Nephron (organoid): ENCODE data around the gene CTCFL.
A peak's percentile ranks its signal among the peaks of the same experiment; 100 is the strongest.
"Not testable (repeated sequence)": the region's sequence is repeated elsewhere in the genome, so short reads cannot be mapped to it uniquely, and the experiment has no call there.

ENCODE experiments used
- H3K27ac Mint-ChIP-seq, 3 experiments: 2 replicates each; pipeline ENCODE4 v1.8.0; 2020; ENCODE audit warnings: mixed read lengths in 3 of 3, mild to moderate bottlenecking in 2 of 3, moderate library complexity in 1 of 3
- H3K27me3 Mint-ChIP-seq: 2 replicates; pipeline ENCODE4 v1.8.0; 2021; ENCODE audit warnings: low read depth, mild to moderate bottlenecking, moderate library complexity, mixed read lengths
- H3K36me3 Mint-ChIP-seq: 2 replicates; pipeline ENCODE4 v1.8.0; 2020; ENCODE audit warnings: low read depth, mixed read lengths
- H3K4me1 Mint-ChIP-seq: 2 replicates; pipeline ENCODE4 v1.8.0; 2020; ENCODE audit warnings: mixed read lengths
- H3K4me3 Mint-ChIP-seq, 3 experiments: 2 replicates each; pipeline ENCODE4 v1.8.0; 2020; ENCODE audit warnings: mild to moderate bottlenecking in 3 of 3, mixed read lengths in 3 of 3, moderate library complexity in 2 of 3
- H3K9me3 Mint-ChIP-seq: 2 replicates; pipeline ENCODE4 v1.8.0; 2020; ENCODE audit warnings: mixed read lengths
- TF ChIP-seq, protein P1 (sequence below), 3 experiments: fragments of 200-600 bp; sonication (generic); IDR thresholded peaks; one replicate each; pipeline ENCODE4 v1.5.0; 2021; ENCODE audit warnings: antibody characterized with exemption in 3 of 3; ENCODE audit not compliant: unreplicated experiment in 3 of 3

Gene CTCFL

DNA sequence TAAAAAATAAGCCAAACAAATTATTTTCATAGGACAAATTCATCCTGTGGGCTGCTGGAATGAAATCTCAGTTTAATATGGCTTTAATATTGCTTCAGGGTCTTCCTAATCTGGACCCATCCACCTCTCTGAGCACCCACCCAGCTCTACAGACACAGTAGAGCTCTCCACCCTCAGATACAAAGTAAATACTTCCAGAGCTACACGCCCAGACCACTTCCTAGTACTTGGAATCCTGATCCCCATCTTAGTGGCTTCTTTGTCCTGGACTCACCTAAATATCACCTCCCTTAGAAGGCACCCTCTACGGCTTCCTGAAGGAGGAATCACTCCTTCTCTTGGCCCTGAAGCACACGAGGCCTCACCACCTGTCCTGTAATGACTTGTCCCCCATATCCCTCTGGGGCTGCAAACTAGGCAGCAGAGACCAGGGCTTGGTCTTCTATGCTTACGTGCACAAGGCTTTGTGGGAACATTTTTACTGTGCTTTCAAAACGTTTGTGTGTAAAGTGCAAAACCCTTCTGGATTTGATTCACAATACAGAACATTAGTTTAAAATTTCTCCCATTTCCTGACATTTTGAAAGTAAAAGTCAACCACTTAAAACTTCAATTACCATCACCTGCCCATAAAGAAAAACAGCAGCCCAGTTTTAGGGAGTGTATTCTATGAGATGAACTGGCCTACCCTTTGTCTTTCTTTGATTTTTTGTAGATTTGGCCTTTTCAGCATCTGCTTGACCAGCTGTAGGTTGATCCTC is 2.4 kb downstream of the CTCFL start:
- no peaks in the 10 kb centered on the region for H3K36me3 Mint-ChIP-seq
- peaks cover 13% of the 10 kb centered on the region for H3K4me1 Mint-ChIP-seq
- no peak overlapping the region for H3K4me3 Mint-ChIP-seq
- no peaks in the 10 kb centered on the region for H3K9me3 Mint-ChIP-seq
- TF ChIP-seq, protein P1, sequence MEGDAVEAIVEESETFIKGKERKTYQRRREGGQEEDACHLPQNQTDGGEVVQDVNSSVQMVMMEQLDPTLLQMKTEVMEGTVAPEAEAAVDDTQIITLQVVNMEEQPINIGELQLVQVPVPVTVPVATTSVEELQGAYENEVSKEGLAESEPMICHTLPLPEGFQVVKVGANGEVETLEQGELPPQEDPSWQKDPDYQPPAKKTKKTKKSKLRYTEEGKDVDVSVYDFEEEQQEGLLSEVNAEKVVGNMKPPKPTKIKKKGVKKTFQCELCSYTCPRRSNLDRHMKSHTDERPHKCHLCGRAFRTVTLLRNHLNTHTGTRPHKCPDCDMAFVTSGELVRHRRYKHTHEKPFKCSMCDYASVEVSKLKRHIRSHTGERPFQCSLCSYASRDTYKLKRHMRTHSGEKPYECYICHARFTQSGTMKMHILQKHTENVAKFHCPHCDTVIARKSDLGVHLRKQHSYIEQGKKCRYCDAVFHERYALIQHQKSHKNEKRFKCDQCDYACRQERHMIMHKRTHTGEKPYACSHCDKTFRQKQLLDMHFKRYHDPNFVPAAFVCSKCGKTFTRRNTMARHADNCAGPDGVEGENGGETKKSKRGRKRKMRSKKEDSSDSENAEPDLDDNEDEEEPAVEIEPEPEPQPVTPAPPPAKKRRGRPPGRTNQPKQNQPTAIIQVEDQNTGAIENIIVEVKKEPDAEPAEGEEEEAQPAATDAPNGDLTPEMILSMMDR (IDR thresholded peaks at IDR 0.05; ENCODE audit: unreplicated experiment in 3 of 3): no peak
- peak overlapping the region in 1 of 3 experiments; percentile 69 for H3K27ac Mint-ChIP-seq
- H3K27me3 Mint-ChIP-seq: peaks cover 28% of the 10 kb centered on the region

DNA sequence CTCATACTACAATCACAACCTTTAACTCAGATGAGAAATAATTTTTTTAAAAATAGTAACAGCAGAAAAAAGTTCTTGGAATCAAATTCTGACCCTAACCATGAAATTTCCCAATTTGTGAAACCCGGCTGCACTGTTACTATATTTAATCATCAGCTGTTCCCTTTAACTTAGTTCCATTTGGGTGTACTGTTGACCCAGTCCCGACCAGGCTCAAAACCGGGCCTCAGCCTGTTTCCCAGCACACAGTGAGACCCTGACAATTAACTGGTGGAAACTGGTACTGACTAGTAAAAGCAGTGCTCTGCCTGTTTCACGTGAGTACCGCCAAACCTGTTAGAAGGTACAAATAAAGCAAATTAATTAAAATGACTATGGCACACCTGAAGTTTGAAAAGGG is 7.0 kb downstream of the CTCFL start:
- TF ChIP-seq, protein P1 (IDR thresholded peaks at IDR 0.05; ENCODE audit: unreplicated experiment in 3 of 3): no peak
- H3K4me1 Mint-ChIP-seq: peaks cover 5% of the 10 kb centered on the region
- no peaks in the 10 kb centered on the region for H3K36me3 Mint-ChIP-seq
- peaks cover 21% of the 10 kb centered on the region for H3K27me3 Mint-ChIP-seq
- no peak overlapping the region for H3K4me3 Mint-ChIP-seq
- H3K9me3 Mint-ChIP-seq: no peaks in the 10 kb centered on the region
- H3K27ac Mint-ChIP-seq: no peak overlapping the region

DNA sequence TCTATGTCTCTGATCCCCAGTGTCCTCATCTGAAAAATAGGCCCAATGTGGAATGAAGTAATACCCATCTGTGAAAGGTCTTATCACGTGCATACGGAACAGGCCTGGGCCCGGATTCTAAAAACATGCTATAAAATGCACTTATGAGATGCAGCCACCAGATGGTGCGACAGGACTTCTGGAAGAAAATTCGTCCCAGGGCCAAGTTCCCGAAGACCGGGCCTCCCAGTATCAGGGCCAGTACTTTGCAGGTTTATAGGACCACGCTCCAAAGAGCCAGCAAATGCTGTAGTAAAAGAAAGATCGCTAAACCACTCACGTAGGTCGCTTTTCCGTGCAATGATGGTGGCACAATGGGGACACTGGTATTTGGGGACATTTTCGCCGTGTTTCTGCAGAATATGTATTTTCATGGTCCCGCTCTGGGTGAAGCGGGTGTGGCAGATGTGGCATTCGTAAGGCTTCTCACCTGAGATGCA is 10.6 kb downstream of the CTCFL start:
- Mint-ChIP-seq H3K4me3 (no peak overlapping the region), H3K4me1 (peaks cover 9% of the 10 kb centered on the region), H3K27ac (peak overlapping the region in 1 of 3 experiments; percentile 26), H3K27me3 (peaks cover 13% of the 10 kb centered on the region), H3K36me3 (no peaks in the 10 kb centered on the region), H3K9me3 (no peaks in the 10 kb centered on the region)
- TF ChIP-seq, protein P1 (IDR thresholded peaks at IDR 0.05; ENCODE audit: unreplicated experiment in 3 of 3): peak; percentile 81 to 89 (median 86)

DNA sequence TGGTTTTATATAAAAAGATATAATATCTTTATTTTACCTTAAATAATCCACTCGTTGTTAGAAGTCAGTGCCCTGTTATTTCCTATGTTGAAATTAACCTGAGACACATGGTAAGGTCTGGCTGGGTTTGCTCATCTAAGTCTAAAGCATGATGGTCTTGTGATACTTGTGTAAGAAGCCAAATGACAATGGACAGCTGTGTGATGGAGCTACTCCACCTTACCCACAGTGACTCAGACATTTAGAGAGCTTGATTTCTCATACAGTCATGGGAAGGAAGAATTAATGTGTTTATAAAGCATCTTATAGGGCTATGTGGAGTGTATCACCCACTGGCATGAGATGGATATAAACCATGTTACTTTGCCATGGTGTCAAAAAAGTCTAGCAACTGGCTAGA is 11.7 kb downstream of the CTCFL start:
- Mint-ChIP-seq H3K9me3 (no peaks in the 10 kb centered on the region), H3K4me1 (peaks cover 9% of the 10 kb centered on the region), H3K27ac (no peak overlapping the region), H3K27me3 (peaks cover 14% of the 10 kb centered on the region), H3K4me3 (no peak overlapping the region), H3K36me3 (no peaks in the 10 kb centered on the region)
- TF ChIP-seq, protein P1 (IDR thresholded peaks at IDR 0.05; ENCODE audit: unreplicated experiment in 3 of 3): no peak

DNA sequence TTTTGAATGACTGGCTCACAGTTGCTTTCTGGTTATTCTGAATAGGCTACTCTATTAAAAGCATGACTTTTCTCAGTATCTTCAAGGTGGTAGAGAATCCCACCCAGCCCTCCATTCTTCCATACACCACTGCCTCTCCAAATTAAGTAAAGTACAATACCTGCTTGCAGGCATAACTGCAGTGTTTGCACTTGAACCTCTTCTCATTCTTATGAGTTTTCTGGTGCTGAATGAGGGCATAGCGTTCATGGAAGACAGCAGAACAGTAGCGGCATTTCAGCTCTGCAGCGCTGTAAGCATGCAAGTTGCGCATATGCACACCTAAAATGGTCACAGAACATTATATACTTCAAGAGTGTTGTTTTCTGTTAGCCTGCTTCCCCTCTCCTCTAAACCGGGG is 12.5 kb downstream of the CTCFL start:
- Mint-ChIP-seq H3K4me1 (peaks cover 9% of the 10 kb centered on the region), H3K4me3 (no peak overlapping the region), H3K9me3 (no peaks in the 10 kb centered on the region), H3K27me3 (peaks cover 14% of the 10 kb centered on the region), H3K36me3 (no peaks in the 10 kb centered on the region), H3K27ac (no peak overlapping the region)
- TF ChIP-seq, protein P1 (IDR thresholded peaks at IDR 0.05; ENCODE audit: unreplicated experiment in 3 of 3): no peak

DNA sequence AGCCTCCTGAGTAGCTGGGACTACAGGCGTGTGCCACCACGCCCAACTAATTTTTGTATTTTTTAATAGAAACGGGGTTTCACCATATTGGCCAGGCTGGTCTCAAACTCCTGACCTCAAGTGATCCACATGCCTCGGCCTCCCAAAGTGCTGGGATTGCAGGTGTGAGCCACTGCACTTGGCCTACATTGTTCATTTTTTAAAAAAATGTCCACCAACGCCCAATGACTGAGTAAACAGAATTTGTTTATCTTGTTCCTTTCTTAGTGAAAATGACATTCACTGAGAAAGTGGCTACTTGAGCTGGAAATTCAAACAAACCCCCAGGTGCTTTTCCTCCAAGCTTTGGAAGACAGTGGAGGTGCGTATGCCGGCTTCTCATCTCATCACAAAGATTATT is 13.2 kb downstream of the CTCFL start:
- not testable (repeated sequence) for H3K27me3 Mint-ChIP-seq, H3K4me1 Mint-ChIP-seq, H3K27ac Mint-ChIP-seq, H3K36me3 Mint-ChIP-seq, H3K4me3 Mint-ChIP-seq, H3K9me3 Mint-ChIP-seq
